HEK293T (cell line): Measurements from ENCODE around the gene HTRA3.

Experiments
- ARNT ChIP-seq: fragments of 450-650 bp; IDR thresholded peaks from 2 replicates; pipeline ENCODE4 v1.6.1; 2017; ENCODE audit warnings: mild to moderate bottlenecking
- BHLHE40 ChIP-seq: fragments of 450-650 bp; IDR thresholded peaks from 2 replicates; pipeline ENCODE4 v1.6.1; 2016; ENCODE audit warnings: mild to moderate bottlenecking, moderate library complexity, borderline replicate concordance
- CTBP1 ChIP-seq: fragments of 450-650 bp; IDR thresholded peaks from 2 replicates; pipeline ENCODE4 v1.6.1; 2016; ENCODE audit warnings: borderline replicate concordance
- ELF4 ChIP-seq: fragments of 450-650 bp; IDR thresholded peaks from 2 replicates; pipeline ENCODE4 v1.6.1; 2017; ENCODE audit warnings: antibody characterized with exemption
- FOXA1 ChIP-seq: fragments of 450-650 bp; IDR thresholded peaks from 2 replicates; pipeline ENCODE4 v1.6.1; 2016; ENCODE audit warnings: mild to moderate bottlenecking
- FOXK2 ChIP-seq: fragments of 450-650 bp; IDR thresholded peaks from 2 replicates; pipeline ENCODE4 v1.6.1; 2016; ENCODE audit warnings: mild to moderate bottlenecking
- FOXM1 ChIP-seq: fragments of 450-650 bp; IDR thresholded peaks from 2 replicates; pipeline ENCODE4 v1.6.1; 2017; ENCODE audit warnings: mild to moderate bottlenecking, borderline replicate concordance
- L3MBTL2 ChIP-seq: fragments of 450-650 bp; conservative IDR thresholded peaks from 2 replicates; pipeline ENCODE4 v1.6.1; 2016; ENCODE audit warnings: mild to moderate bottlenecking
- LEF1 ChIP-seq: fragments of 450-650 bp; IDR thresholded peaks from 2 replicates; pipeline ENCODE4 v1.6.1; 2017; ENCODE audit warnings: mild to moderate bottlenecking, borderline replicate concordance
- PKNOX1 ChIP-seq: fragments of 450-650 bp; IDR thresholded peaks from 2 replicates; pipeline ENCODE4 v1.6.1; 2016
- SP1 ChIP-seq: fragments of 450-650 bp; IDR thresholded peaks from 2 replicates; pipeline ENCODE4 v1.6.1; 2017
- TARDBP ChIP-seq: fragments of 450-650 bp; IDR thresholded peaks from 2 replicates; pipeline ENCODE4 v1.6.1; 2016

GRCh38 chr4:8283631-8284121 lies 14.1 kb downstream of the HTRA3 start:
- TF ChIP-seq PKNOX1, result no peak
- no peak for TF ChIP-seq ELF4
- no peak for TF ChIP-seq FOXK2
- TF ChIP-seq L3MBTL2, result no peak
- no peak for TF ChIP-seq FOXA1
- no peak for TF ChIP-seq ARNT
- no peak for TF ChIP-seq SP1
- no peak for TF ChIP-seq CTBP1
- no peak for TF ChIP-seq TARDBP
- no peak for TF ChIP-seq LEF1
- TF ChIP-seq FOXM1, result no peak
- no peak for TF ChIP-seq BHLHE40
